DND-41 (cell line): Measurements from ENCODE around the gene ENGASE.

ENCODE experiments used
- EZH2 ChIP-seq: IDR thresholded peaks from 3 replicates; pipeline ENCODE4 v1.6.1; 2012; ENCODE audit warnings: borderline replicate concordance, low read depth, mild to moderate bottlenecking, moderate library complexity, low read length, inconsistent platforms; ENCODE audit not compliant: severe bottlenecking
- TF ChIP-seq, protein P1 (sequence below): IDR thresholded peaks from 2 replicates; pipeline ENCODE4 v1.5.1; 2012; ENCODE audit warnings: borderline replicate concordance, low read length, moderate library complexity, mild to moderate bottlenecking; ENCODE audit not compliant: poor library complexity, severe bottlenecking; ENCODE audit errors: extremely low read depth

DNA sequence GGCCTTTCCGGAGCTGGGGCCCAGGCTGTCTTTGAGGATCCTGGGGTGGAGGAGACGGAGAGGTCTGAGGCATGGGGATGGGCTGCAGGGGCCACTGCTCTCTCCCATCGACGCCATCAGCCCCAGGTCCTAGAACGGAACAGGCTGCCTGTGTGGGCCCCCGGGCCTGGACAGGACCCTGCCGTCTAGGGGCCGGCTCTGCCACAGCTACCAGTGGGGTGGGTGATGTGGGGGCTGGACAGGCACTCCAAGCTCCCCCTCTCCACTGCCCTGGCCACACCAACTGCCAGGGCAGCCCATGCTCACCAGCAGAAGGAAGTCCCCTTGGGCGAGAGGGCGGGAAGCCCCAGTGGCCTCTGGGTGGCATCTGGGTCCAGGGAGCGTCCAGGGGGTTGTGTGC lies 37.8 kb downstream of the ENGASE start:
- TF ChIP-seq, protein P1, sequence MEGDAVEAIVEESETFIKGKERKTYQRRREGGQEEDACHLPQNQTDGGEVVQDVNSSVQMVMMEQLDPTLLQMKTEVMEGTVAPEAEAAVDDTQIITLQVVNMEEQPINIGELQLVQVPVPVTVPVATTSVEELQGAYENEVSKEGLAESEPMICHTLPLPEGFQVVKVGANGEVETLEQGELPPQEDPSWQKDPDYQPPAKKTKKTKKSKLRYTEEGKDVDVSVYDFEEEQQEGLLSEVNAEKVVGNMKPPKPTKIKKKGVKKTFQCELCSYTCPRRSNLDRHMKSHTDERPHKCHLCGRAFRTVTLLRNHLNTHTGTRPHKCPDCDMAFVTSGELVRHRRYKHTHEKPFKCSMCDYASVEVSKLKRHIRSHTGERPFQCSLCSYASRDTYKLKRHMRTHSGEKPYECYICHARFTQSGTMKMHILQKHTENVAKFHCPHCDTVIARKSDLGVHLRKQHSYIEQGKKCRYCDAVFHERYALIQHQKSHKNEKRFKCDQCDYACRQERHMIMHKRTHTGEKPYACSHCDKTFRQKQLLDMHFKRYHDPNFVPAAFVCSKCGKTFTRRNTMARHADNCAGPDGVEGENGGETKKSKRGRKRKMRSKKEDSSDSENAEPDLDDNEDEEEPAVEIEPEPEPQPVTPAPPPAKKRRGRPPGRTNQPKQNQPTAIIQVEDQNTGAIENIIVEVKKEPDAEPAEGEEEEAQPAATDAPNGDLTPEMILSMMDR, result no peak
- no peak for TF ChIP-seq EZH2
